Uterus (tissue), 2 donors: Measurements from ENCODE around the gene XIST.

Experiments used
- POLR2A ChIP-seq, 2 donors: fragments of 450-650 bp; IDR thresholded peaks; one replicate each; pipeline ENCODE4 v1.6.1; 2016; ENCODE audit warnings: antibody characterized with exemption in 2 of 2, mild to moderate bottlenecking in 1 of 2, moderate library complexity in 1 of 2
- TF ChIP-seq, protein P1 (sequence below), 4 experiments: fragments of 200-600 bp in 2 of 4; fragments of 450-650 bp in 2 of 4; sonication (generic) in 2 of 4; IDR thresholded peaks; one replicate each; pipeline ENCODE4 v1.5.1; 2016 to 2019; ENCODE audit warnings: antibody characterized with exemption in 4 of 4, mild to moderate bottlenecking in 2 of 4, moderate library complexity in 1 of 4

DNA sequence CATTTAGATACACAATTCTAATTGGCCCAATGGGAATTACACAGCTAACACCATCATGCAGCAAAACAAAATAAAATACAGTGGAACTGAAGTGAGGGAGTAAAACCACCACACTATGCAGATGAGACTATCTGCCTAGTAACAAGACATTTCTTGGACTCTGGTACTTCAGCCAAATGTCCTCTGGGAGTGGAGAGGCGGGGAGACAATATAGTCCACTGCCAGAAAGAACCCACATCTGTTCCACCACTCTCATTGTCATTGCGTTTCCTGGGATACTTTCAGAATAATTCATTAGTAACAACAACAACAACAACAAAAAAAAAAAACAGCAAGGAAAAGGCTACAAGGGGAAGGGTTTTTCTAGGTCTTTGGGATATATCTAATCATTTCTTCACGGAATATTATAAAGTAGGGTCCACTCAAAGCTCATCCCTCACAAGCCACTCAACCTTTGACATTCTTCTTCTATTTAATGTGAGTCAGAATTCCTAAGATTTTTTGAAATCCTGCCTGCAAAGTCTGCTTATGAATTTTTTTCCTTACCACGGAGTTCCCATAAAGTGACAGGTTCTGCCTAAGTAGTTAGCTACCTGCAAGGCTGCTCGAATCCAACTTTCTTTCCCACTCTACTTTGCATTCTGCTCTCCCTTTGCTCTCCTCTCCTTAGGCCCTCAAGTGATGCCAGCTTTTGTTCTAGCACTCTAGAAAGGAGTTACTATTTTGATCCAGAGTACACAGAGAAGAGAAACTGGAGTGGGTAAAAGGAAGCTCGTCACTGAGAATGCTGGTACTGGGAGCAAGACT is 34.9 kb downstream of the XIST start:
- TF ChIP-seq, protein P1, sequence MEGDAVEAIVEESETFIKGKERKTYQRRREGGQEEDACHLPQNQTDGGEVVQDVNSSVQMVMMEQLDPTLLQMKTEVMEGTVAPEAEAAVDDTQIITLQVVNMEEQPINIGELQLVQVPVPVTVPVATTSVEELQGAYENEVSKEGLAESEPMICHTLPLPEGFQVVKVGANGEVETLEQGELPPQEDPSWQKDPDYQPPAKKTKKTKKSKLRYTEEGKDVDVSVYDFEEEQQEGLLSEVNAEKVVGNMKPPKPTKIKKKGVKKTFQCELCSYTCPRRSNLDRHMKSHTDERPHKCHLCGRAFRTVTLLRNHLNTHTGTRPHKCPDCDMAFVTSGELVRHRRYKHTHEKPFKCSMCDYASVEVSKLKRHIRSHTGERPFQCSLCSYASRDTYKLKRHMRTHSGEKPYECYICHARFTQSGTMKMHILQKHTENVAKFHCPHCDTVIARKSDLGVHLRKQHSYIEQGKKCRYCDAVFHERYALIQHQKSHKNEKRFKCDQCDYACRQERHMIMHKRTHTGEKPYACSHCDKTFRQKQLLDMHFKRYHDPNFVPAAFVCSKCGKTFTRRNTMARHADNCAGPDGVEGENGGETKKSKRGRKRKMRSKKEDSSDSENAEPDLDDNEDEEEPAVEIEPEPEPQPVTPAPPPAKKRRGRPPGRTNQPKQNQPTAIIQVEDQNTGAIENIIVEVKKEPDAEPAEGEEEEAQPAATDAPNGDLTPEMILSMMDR (IDR thresholded peaks at IDR 0.05): no peak
- TF ChIP-seq POLR2A (IDR thresholded peaks at IDR 0.05): no peak
